Naive thymus-derived CD4-positive, alpha-beta T cell (primary cell): ENCODE results near the gene ZBTB17. TPM values are rescaled to one million over a fixed set of nuclear protein-coding genes. Genes with fewer than 3 reads are reported as not detected.
"Not testable (repeated sequence)": the region's sequence is repeated elsewhere in the genome, so short reads cannot be mapped to it uniquely, and the experiment has no call there.

ENCODE experiments used
- ATAC-seq: fragments of 150-1000 bp; cut with Tn5 transposase; 2 replicates; pipeline ENCODE4 v1.10.0; 2021; ENCODE audit warnings: mild to moderate bottlenecking, moderate library complexity
- CTCF ChIA-PET: fragments of 350-600 bp; sonication (Branson Sonifier 250); formaldehyde crosslinking; loops from one replicate; lab custom pipeline; 2021; ENCODE audit warnings: antibody characterized with exemption; lab: Charles Lee
- POLR2A ChIA-PET: fragments of 350-600 bp; sonication (Branson Sonifier 250); formaldehyde crosslinking; loops from one replicate; lab custom pipeline; 2021; ENCODE audit warnings: antibody characterized with exemption, inconsistent platforms; lab: Charles Lee
- DNase-seq, 9 donors: peaks; one replicate each; pipeline versions ENCODE4 v3.0.0 to v3.0.0-alpha.2; 2020 to 2022; ENCODE audit warnings: mixed read lengths in 1 of 9
- H3K27ac ChIP-seq: one replicate; pipeline ENCODE4 v1.7.0; 2013; ENCODE audit warnings: mild to moderate bottlenecking, low read depth, low read length, moderate library complexity
- H3K27me3 ChIP-seq, 2 donors: one replicate each; pipeline ENCODE4 v1.7.0; 2013; ENCODE audit warnings: low read length in 2 of 2, mild to moderate bottlenecking in 2 of 2, moderate library complexity in 2 of 2; ENCODE audit not compliant: control insufficient read depth in 2 of 2, insufficient read depth in 2 of 2
- H3K36me3 ChIP-seq, 3 experiments: 1 replicate in 2 of 3; 2 replicates in 1 of 3; pipeline ENCODE4 v1.7.0; 2013; ENCODE audit warnings: low read length in 3 of 3, mild to moderate bottlenecking in 3 of 3, moderate library complexity in 1 of 3; ENCODE audit not compliant: insufficient read depth in 3 of 3, control insufficient read depth in 2 of 3
- H3K4me1 ChIP-seq, 2 donors: one replicate each; pipeline ENCODE4 v1.7.0; 2013; ENCODE audit warnings: low read length in 2 of 2, mild to moderate bottlenecking in 2 of 2, moderate library complexity in 1 of 2; ENCODE audit not compliant: control insufficient read depth in 2 of 2, insufficient read depth in 2 of 2
- H3K4me3 ChIP-seq: 2 replicates; pipeline ENCODE4 v1.7.0; 2013; ENCODE audit warnings: mild to moderate bottlenecking, low read length
- H3K9me3 ChIP-seq, 3 experiments: 1 replicate in 2 of 3; 2 replicates in 1 of 3; pipeline ENCODE4 v1.7.0; 2013; ENCODE audit warnings: low read length in 3 of 3; ENCODE audit not compliant: control insufficient read depth in 2 of 3
- H3K27ac Mint-ChIP-seq, 9 donors: one replicate each; pipeline ENCODE4 v1.8.0; 2020 to 2022; ENCODE audit warnings: mixed read lengths in 9 of 9, mild to moderate bottlenecking in 8 of 9, moderate library complexity in 5 of 9, inconsistent platforms in 2 of 9
- H3K27me3 Mint-ChIP-seq, 5 donors: one replicate each; pipeline ENCODE4 v1.8.0; 2021 to 2022; ENCODE audit warnings: mixed read lengths in 5 of 5, mild to moderate bottlenecking in 1 of 5
- H3K36me3 Mint-ChIP-seq, 5 donors: one replicate each; pipeline ENCODE4 v1.8.0; 2020 to 2022; ENCODE audit warnings: mixed read lengths in 5 of 5, mild to moderate bottlenecking in 3 of 5, inconsistent platforms in 1 of 5
- H3K4me1 Mint-ChIP-seq, 7 donors: one replicate each; pipeline ENCODE4 v1.8.0; 2020 to 2022; ENCODE audit warnings: mixed read lengths in 7 of 7, mild to moderate bottlenecking in 3 of 7, inconsistent platforms in 1 of 7
- H3K4me3 Mint-ChIP-seq, 10 donors: one replicate each; pipeline ENCODE4 v1.8.0; 2020 to 2022; ENCODE audit warnings: mild to moderate bottlenecking in 10 of 10, mixed read lengths in 10 of 10, moderate library complexity in 6 of 10, inconsistent platforms in 2 of 10
- H3K9me3 Mint-ChIP-seq, 11 donors: one replicate each; pipeline ENCODE4 v1.8.0; 2020 to 2022; ENCODE audit warnings: mixed read lengths in 11 of 11, mild to moderate bottlenecking in 4 of 11, inconsistent platforms in 1 of 11, moderate library complexity in 1 of 11
- intact Hi-C, 2 donors: fragments of 100-400 bp; cut with micrococcal nuclease; formaldehyde crosslinking; loops; one replicate each; pipeline ENCODE4 v1.15.1; 2023
- polyA plus RNA-seq, 2 donors: library from polyadenylated mRNA; unstranded; fragments of 300-500 nt; fragmentation: Illumina TruSeq; gene quantifications; one replicate each; pipeline ENCODE4 v1.2.3, GENCODE V29; 2021
- total RNA-seq, 6 experiments: library from RNA in 5 of 6; stranded (reverse) in 5 of 6; gene quantifications; 1 replicate in 5 of 6; 2 replicates in 1 of 6; pipeline ENCODE4 v1.2.3 and lab custom pipeline; 2021 to 2026

The ZBTB17 gene
- total and polyA plus RNA-seq, 7 experiments from 2014 or later: 11.2 to 85.1 (median 63.5) TPM

DNA sequence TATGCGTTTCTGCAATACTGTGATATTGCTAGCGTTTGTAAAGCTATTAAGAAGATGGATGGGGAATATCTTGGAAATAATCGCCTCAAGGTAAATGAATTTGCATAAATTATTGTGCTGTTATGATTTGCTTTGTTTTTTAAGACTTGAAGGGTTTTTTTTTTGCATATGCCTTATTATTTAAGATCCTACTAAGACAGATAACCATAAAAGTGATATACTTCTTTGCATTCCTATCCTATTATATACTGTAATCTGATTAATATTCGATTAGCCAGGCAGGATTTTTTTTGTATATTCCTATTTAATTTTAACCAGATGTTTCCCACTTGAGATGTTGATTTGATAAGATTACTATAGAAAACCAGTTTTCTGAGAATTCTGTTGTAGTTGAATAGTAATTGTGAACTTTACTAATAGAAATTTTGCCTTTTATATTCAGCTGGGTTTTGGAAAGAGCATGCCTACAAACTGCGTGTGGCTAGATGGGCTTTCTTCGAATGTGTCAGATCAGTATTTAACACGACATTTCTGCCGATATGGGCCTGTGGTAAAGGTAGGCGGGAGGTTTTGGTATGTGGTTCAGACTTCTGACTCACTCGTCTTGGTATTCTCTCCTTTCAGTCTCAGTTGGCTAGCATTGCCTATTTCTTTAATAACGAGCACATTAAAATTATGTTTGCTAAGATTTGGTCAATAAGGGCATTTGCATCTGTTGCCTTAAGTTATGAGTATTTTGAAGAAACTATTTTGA is 56.8 kb downstream of the ZBTB17 start:
- H3K4me1 Mint-ChIP-seq: peaks cover 9 to 40% (median 31%) of the 10 kb centered on the region in 7 donors
- ATAC-seq (peak; percentile 68), DNase-seq (peak in 1 of 9 donors; percentile 74)
- Histone ChIP-seq H3K36me3 (peaks cover 16 to 57% (median 28%) of the 10 kb centered on the region in 3 experiments), H3K4me3 (no peak overlapping the region), H3K4me1 (peaks cover 10 to 22% of the 10 kb centered on the region in 2 donors), H3K9me3 (no peaks in the 10 kb centered on the region), H3K27ac (no peak overlapping the region), H3K27me3 (no peaks in the 10 kb centered on the region)
- CTCF ChIA-PET: no interaction called here
- intact Hi-C loops: loop anchor here (1.0 to 5.0 kb wide), 4 partner anchors 47 to 102 kb away; partner anchors contain the start of gene SPEN (in 1 of the 2)
- H3K27ac Mint-ChIP-seq: peak overlapping the region in 7 of 9 donors; percentile 16 to 77 (median 33)
- POLR2A ChIA-PET: interaction anchor here (0.9 to 1.1 kb wide), 2 partner anchors 57 to 72 kb away, joined by 3 to 4 read pairs; partner anchors contain the start of genes SPEN and ZBTB17
- no peaks in the 10 kb centered on the region for H3K27me3 Mint-ChIP-seq
- peak overlapping the region in 4 of 10 donors; percentile 8 to 76 (median 20) for H3K4me3 Mint-ChIP-seq
- H3K36me3 Mint-ChIP-seq: peaks cover 0 to 47% (median 26%) of the 10 kb centered on the region in 5 donors
- no peaks in the 10 kb centered on the region for H3K9me3 Mint-ChIP-seq

DNA sequence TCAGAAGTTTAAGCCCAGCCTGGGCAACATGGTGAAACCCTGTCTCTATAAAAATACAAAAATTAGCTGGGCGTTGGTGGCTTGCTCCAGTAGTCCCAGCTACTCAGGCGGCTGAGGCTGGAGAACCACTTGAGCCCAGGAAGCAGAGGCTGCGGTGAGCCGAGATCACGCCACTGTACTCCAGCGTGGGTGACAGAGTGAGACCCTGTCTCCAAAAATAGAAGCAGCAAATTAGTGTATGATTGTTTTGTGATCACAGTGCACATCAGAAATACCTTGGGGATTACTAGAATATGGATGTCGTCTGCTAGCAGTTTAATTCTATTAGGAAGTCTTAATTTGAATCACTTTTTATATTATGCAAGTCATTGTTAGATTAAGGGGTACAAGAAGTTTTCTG is 59.0 kb downstream of the ZBTB17 start:
- no peak for ATAC-seq
- intact Hi-C loops: loop anchor here (5.0 kb wide), 3 partner anchors 70 to 100 kb away; partner anchors contain the start of gene SPEN (in 1 of the 2)
- no peaks in the 10 kb centered on the region for H3K9me3 Mint-ChIP-seq
- H3K27me3 Mint-ChIP-seq: no peaks in the 10 kb centered on the region
- no peaks in the 10 kb centered on the region for H3K27me3 ChIP-seq
- DNase-seq: no peak
- peaks cover 0 to 53% (median 29%) of the 10 kb centered on the region in 5 donors for H3K36me3 Mint-ChIP-seq
- H3K9me3 ChIP-seq: no peaks in the 10 kb centered on the region
- peak overlapping the region in 8 of 9 donors; percentile 56 to 89 (median 78) for H3K27ac Mint-ChIP-seq
- no peak overlapping the region for H3K4me3 ChIP-seq
- H3K4me1 Mint-ChIP-seq: peaks cover 9 to 47% (median 31%) of the 10 kb centered on the region in 7 donors
- H3K4me1 ChIP-seq: peaks cover 10 to 22% of the 10 kb centered on the region in 2 donors
- POLR2A ChIA-PET: interaction anchor here (1.2 kb wide), 2 partner anchors 9 to 81 kb away, joined by 4 read pairs; no protein-coding TSS in a partner anchor
- H3K27ac ChIP-seq: no peak overlapping the region
- CTCF ChIA-PET: interaction anchor here (0.6 to 0.7 kb wide), 2 partner anchors 18 to 111 kb away, joined by 3 read pairs; no protein-coding TSS in a partner anchor
- H3K4me3 Mint-ChIP-seq: peak overlapping the region in 6 of 10 donors; percentile 41 to 76 (median 60)
- peaks cover 12 to 50% (median 20%) of the 10 kb centered on the region in 3 experiments for H3K36me3 ChIP-seq

DNA sequence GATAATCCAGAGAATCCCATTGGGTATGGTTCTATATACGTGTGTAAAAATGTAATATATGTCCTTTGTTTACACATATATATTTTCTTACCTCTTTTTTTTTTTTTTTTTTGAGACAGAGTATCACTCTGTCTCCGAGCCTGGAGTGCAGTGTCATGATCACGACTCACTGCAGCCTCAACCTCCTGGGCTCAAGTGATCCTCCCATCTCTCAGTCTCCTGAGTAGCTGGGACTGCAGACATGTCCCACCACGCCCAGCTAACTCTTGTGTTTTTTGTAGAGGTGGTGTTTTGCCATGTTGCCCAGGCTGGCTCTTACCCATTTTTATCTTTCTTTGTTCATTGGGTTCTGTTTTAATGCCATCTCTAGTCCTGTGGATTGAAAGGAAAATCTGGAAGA is 59.5 kb downstream of the ZBTB17 start:
- Mint-ChIP-seq H3K9me3 (no peaks in the 10 kb centered on the region), H3K4me1 (peaks cover 9 to 47% (median 31%) of the 10 kb centered on the region in 7 donors), H3K4me3 (peak overlapping the region in 7 of 10 donors; percentile 25 to 80 (median 72)), H3K27ac (peak overlapping the region; percentile 38 to 89 (median 78)), H3K36me3 (peaks cover 0 to 53% (median 31%) of the 10 kb centered on the region in 5 donors), H3K27me3 (no peaks in the 10 kb centered on the region)
- CTCF ChIA-PET: interaction anchor here (3.8 kb wide), 1 partner anchor 101 kb away, joined by 11 read pairs; no protein-coding TSS in a partner anchor
- H3K27ac ChIP-seq: peak overlapping the region; percentile 43
- no peaks in the 10 kb centered on the region for H3K9me3 ChIP-seq
- H3K4me3 ChIP-seq: no peak overlapping the region
- ATAC-seq: no peak
- intact Hi-C loops: loop anchor here (5.0 kb wide), 3 partner anchors 69 to 99 kb away; partner anchors contain the start of gene SPEN (in 1 of the 2)
- POLR2A ChIA-PET: interaction anchor here (1.2 kb wide), 2 partner anchors 10 to 81 kb away, joined by 4 read pairs; no protein-coding TSS in a partner anchor
- peaks cover 7 to 50% (median 17%) of the 10 kb centered on the region in 3 experiments for H3K36me3 ChIP-seq
- no peaks in the 10 kb centered on the region for H3K27me3 ChIP-seq
- H3K4me1 ChIP-seq: peaks cover 10 to 22% of the 10 kb centered on the region in 2 donors
- no peak for DNase-seq

DNA sequence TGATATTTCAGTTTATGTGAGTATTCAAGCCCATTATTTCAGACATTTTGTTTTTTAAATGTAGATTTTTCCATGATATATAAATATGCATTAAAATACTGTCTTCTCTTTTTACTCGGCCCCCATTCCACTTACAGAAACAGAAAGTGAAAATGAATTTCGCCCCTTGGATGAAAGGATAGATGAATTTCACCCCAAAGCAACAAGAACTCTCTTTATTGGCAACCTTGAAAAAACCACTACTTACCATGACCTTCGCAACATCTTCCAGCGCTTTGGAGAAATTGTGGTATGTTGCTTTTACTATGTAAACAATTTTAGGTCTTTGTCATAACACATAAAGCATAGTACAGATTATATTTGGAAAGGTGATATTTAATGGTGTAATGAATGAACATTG is 59.9 kb downstream of the ZBTB17 start:
- ATAC-seq (no peak), DNase-seq (peak in 5 of 9 donors; percentile 11 to 31 (median 17))
- POLR2A ChIA-PET: interaction anchor here (1.2 kb wide), 1 partner anchor 80 kb away, joined by 4 read pairs; no protein-coding TSS in a partner anchor
- H3K4me1 ChIP-seq: peaks cover 10 to 22% of the 10 kb centered on the region in 2 donors
- H3K27ac ChIP-seq: peak overlapping the region; percentile 43
- no peaks in the 10 kb centered on the region for H3K9me3 Mint-ChIP-seq
- peak overlapping the region in 9 of 10 donors; percentile 41 to 80 (median 65) for H3K4me3 Mint-ChIP-seq
- intact Hi-C loops: loop anchor here (5.0 kb wide), 3 partner anchors 69 to 99 kb away; partner anchors contain the start of gene SPEN (in 1 of the 2)
- H3K4me1 Mint-ChIP-seq: peaks cover 9 to 47% (median 31%) of the 10 kb centered on the region in 7 donors
- CTCF ChIA-PET: interaction anchor here (3.8 kb wide), 1 partner anchor 101 kb away, joined by 11 read pairs; no protein-coding TSS in a partner anchor
- no peaks in the 10 kb centered on the region for H3K9me3 ChIP-seq
- H3K27ac Mint-ChIP-seq: peak overlapping the region; percentile 13 to 89 (median 78)
- peaks cover 4 to 50% (median 17%) of the 10 kb centered on the region in 3 experiments for H3K36me3 ChIP-seq
- H3K27me3 Mint-ChIP-seq: no peaks in the 10 kb centered on the region
- peaks cover 0 to 54% (median 35%) of the 10 kb centered on the region in 5 donors for H3K36me3 Mint-ChIP-seq
- H3K27me3 ChIP-seq: no peaks in the 10 kb centered on the region
- no peak overlapping the region for H3K4me3 ChIP-seq

DNA sequence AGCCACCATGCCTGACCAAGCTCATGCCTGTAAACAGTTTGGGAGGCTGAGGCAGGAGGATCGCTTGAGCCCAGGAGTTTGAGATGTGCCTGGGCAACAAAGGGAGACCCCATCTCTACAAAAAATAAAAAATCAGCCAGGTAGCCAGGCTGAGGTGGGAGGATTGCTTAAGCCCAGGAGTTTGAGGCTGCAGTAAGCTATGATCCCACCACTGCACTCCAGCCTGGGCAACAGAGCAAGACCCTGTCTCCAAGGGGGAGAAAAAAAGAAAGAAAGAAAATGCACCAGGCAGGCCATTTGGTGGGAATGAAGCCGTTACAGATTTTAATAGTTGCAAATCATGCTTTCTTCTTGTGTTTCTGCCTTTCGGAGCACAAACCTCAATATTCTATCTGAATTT is 62.3 kb downstream of the ZBTB17 start:
- not testable (repeated sequence) for DNase-seq, ATAC-seq, H3K4me3 ChIP-seq, H3K27ac ChIP-seq, H3K9me3 ChIP-seq, H3K27me3 Mint-ChIP-seq, H3K27me3 ChIP-seq, H3K9me3 Mint-ChIP-seq
- Mint-ChIP-seq H3K27ac (peak overlapping the region in 2 of 9 donors; percentile 25 to 69), H3K4me1 (peaks cover 11 to 38% (median 27%) of the 10 kb centered on the region in 7 donors), H3K4me3 (peak overlapping the region in 1 of 10 donors; percentile 16), H3K36me3 (peaks cover 0 to 59% (median 32%) of the 10 kb centered on the region in 5 donors)
- ChIA-PET CTCF (interaction anchor here (1.0 to 3.8 kb wide), 3 partner anchors 25 to 101 kb away, joined by 3 to 11 read pairs (median 4); no protein-coding TSS in a partner anchor), POLR2A (interaction anchor here (0.8 to 1.3 kb wide), 2 partner anchors 9 to 45 kb away, joined by 4 to 5 read pairs; no protein-coding TSS in a partner anchor)
- H3K36me3 ChIP-seq: peaks cover 4 to 50% (median 10%) of the 10 kb centered on the region in 3 experiments
- intact Hi-C loops: loop anchor here in 1 of 2 donors (2.0 kb wide), 1 partner anchor 65 kb away; no protein-coding TSS in a partner anchor
- H3K4me1 ChIP-seq: peaks cover 8 to 13% of the 10 kb centered on the region in 2 donors

DNA sequence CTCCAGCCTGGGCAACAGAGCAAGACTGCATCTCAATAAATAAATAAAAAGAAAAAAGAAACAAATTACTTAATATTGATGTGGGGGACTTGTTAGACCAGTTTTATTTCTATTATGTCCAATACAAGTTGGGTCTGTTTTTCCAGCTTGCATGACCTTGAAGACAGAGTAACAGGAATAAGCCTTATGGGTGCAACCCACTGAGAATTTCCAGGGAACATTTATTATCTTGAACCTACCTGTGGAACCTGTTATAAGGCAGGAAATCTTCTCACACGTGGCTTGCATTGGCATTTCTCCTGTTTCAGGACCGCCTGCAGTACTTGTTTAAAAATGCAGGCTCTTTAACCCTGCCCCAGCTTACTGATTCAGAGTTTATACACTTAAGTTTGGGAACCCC is 64.0 kb downstream of the ZBTB17 start:
- intact Hi-C loops: loop anchor here in 1 of 2 donors (2.0 kb wide), 1 partner anchor 63 kb away; no protein-coding TSS in a partner anchor
- no peak for ATAC-seq
- DNase-seq: no peak
- Mint-ChIP-seq H3K27ac (no peak overlapping the region), H3K9me3 (no peaks in the 10 kb centered on the region), H3K4me3 (no peak overlapping the region), H3K4me1 (peaks cover 9 to 33% (median 22%) of the 10 kb centered on the region in 7 donors), H3K36me3 (peaks cover 0 to 53% (median 25%) of the 10 kb centered on the region in 5 donors), H3K27me3 (no peaks in the 10 kb centered on the region)
- Histone ChIP-seq H3K9me3 (no peaks in the 10 kb centered on the region), H3K27ac (no peak overlapping the region), H3K27me3 (no peaks in the 10 kb centered on the region), H3K36me3 (peaks cover 4 to 46% (median 10%) of the 10 kb centered on the region in 3 experiments), H3K4me3 (no peak overlapping the region), H3K4me1 (peaks cover 6% of the 10 kb centered on the region in 2 donors)
- ChIA-PET POLR2A (interaction anchor here (0.8 kb wide), 1 partner anchor 26 kb away, joined by 3 read pairs; no protein-coding TSS in a partner anchor), CTCF (interaction anchor here (1.9 kb wide), 1 partner anchor 96 kb away, joined by 4 read pairs; no protein-coding TSS in a partner anchor)
